ENCODE results near the gene PRX. TPM values are rescaled to one million over a fixed set of nuclear protein-coding genes. Genes with fewer than 3 reads are reported as not detected.

PRX gene
- total RNA-seq, 1 experiment from 2014 or later: 6.6 TPM

DNA sequence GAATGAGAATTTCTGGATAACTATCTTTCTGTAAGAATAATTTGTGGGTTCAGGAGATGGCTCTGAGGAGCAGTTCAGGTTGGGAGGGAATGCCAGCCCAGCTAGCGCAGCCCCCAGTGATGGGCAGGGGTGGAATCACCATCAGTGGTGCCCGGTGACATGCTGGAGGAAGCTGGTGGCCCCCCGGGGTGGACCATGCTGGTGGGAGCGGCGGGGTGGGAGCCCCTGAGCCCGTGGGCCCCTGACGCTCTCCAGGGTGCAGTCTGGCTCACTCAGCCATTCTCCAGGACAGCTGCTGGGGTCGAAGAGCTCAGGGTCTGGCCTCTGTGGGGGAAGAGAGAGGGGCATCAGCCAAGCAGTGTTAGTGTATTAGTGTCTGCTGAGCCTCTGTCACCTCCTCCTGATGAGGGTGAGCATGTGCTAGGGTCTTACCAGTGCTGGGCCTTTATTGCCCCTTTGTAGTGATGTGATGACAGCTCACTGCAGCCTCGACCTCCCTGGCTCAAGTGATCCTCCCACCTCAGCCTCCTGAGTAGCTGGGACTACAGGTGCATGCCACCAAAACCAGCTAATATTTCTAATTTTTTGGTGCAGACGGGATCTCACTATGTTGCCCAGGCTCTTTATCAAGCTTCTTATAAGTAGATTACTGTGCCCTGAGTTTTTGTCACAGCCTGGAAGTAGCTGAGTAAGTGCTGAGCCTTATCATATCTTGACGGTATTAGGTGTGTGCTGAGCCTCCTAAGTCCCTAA, 33.6 kb downstream of the PRX start:
- no TSS peak for BruUV-seq (replicated peaks)
- POLR2A ChIA-PET (ENCODE audit: unreplicated experiment): no interaction called here
- Histone ChIP-seq H3K9me2 (ENCODE audit: insufficient read depth) (no peaks in the 10 kb centered on the region), H3K36me3 (ENCODE audit: low read depth) (no peaks in the 10 kb centered on the region), H3K79me2 (ENCODE audit: low read depth) (no peaks in the 10 kb centered on the region), H3K4me3 (no peak overlapping the region), H2AFZ (no peak overlapping the region), H3K27me3 (ENCODE audit: insufficient read depth, low read depth) (no peaks in the 10 kb centered on the region), H3F3A (ENCODE audit: insufficient read depth, low read depth) (no peaks in the 10 kb centered on the region), H3K4me2 (no peak overlapping the region), H3K9me3 (ENCODE audit: insufficient read depth, low read depth) (no peaks in the 10 kb centered on the region), H3K27ac (no peak overlapping the region), H3K4me1 (replicated peaks; ENCODE audit: insufficient read depth) (no peaks in the 10 kb centered on the region), H4K20me1 (ENCODE audit: insufficient read depth) (no peaks in the 10 kb centered on the region)
- no peak for TF ChIP-seq CTCF (conservative IDR thresholded peaks at IDR 0.05)
- intact Hi-C loops (cut with micrococcal nuclease; ENCODE audit: unreplicated experiment): no loop called here
- CTCF ChIA-PET: no interaction called here
- DNase-seq: no peak

DNA sequence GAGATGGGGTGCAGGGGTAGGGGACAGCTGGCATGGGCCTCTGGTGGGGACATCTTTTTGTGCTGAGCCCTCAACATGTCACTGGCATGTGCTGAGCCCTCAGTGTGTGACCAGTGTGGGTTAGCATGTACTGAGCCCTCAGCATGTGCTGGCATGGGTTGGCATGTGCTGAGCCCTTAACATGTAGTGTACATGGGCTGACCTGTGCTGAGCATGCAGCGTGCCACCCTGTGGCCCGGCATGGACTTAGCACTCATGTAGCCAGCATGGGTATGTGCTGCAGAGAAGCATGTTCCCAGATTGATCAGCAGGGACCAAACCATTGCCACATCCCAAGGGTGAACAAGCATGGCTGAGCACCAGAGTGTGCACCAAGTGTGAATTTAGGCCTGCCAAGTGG, 34.7 kb downstream of the PRX start:
- TF ChIP-seq EZH2 (IDR thresholded peaks at IDR 0.05; ENCODE audit: low read depth): no peak
- no peak for TF ChIP-seq CTCF (conservative IDR thresholded peaks at IDR 0.05)
- no peaks in the 10 kb centered on the region for H3K79me2 ChIP-seq (ENCODE audit: low read depth)
- H3K27ac ChIP-seq: no peak overlapping the region
- ChIA-PET POLR2A (ENCODE audit: unreplicated experiment) (no interaction called here), CTCF (no interaction called here)
- no TSS peak for BruUV-seq (replicated peaks)
- no peaks in the 10 kb centered on the region for H3K9me2 ChIP-seq (ENCODE audit: insufficient read depth)
- no peaks in the 10 kb centered on the region for H3K4me1 ChIP-seq (replicated peaks; ENCODE audit: insufficient read depth)
- DNase-seq: no peak
- H3K9me3 ChIP-seq (ENCODE audit: insufficient read depth, low read depth): no peaks in the 10 kb centered on the region
- H3K27me3 ChIP-seq (ENCODE audit: insufficient read depth, low read depth): no peaks in the 10 kb centered on the region
- no peaks in the 10 kb centered on the region for H4K20me1 ChIP-seq (ENCODE audit: insufficient read depth)
- intact Hi-C loops (cut with micrococcal nuclease; ENCODE audit: unreplicated experiment): no loop called here
- no peaks in the 10 kb centered on the region for H3K36me3 ChIP-seq (ENCODE audit: low read depth)
- H3K4me3 ChIP-seq: no peak overlapping the region
- H3K4me2 ChIP-seq: no peak overlapping the region
- no peak overlapping the region for H2AFZ ChIP-seq
- H3F3A ChIP-seq (ENCODE audit: insufficient read depth, low read depth): no peaks in the 10 kb centered on the region

- no peaks in the 10 kb centered on the region for H3K36me3 ChIP-seq (ENCODE audit: low read depth)
- H3K4me2 ChIP-seq: no peak overlapping the region
- H3K27ac ChIP-seq: no peak overlapping the region
- H3K79me2 ChIP-seq (ENCODE audit: low read depth): no peaks in the 10 kb centered on the region
- H3K9me2 ChIP-seq (ENCODE audit: insufficient read depth): no peaks in the 10 kb centered on the region
- TSS peak; percentile 72 for BruUV-seq (replicated peaks)
- TF ChIP-seq CTCF (conservative IDR thresholded peaks at IDR 0.05) (no peak), EZH2 (IDR thresholded peaks at IDR 0.05; ENCODE audit: low read depth) (no peak)
- no peaks in the 10 kb centered on the region for H3K4me1 ChIP-seq (replicated peaks; ENCODE audit: insufficient read depth)
- no peaks in the 10 kb centered on the region for H3K27me3 ChIP-seq (ENCODE audit: insufficient read depth, low read depth)
- CTCF ChIA-PET: no interaction called here
- H2AFZ ChIP-seq: no peak overlapping the region
- POLR2A ChIA-PET (ENCODE audit: unreplicated experiment): no interaction called here
- no peak for DNase-seq
- no peaks in the 10 kb centered on the region for H4K20me1 ChIP-seq (ENCODE audit: insufficient read depth)
- no peak overlapping the region for H3K4me3 ChIP-seq
- H3K9me3 ChIP-seq (ENCODE audit: insufficient read depth, low read depth): no peaks in the 10 kb centered on the region
- intact Hi-C loops (cut with micrococcal nuclease; ENCODE audit: unreplicated experiment): no loop called here
- H3F3A ChIP-seq (ENCODE audit: insufficient read depth, low read depth): no peaks in the 10 kb centered on the region
Observed at GRCh38 chr19:40377876-40378385, 35.2 kb downstream of the PRX start.
